ENCODE measurements around the gene CFAP69.
A peak's percentile ranks its signal among the peaks of the same experiment; 100 is the strongest.
"Not testable (repeated sequence)": the region's sequence is repeated elsewhere in the genome, so short reads cannot be mapped to it uniquely, and the experiment has no call there.

The CFAP69 gene

DNA sequence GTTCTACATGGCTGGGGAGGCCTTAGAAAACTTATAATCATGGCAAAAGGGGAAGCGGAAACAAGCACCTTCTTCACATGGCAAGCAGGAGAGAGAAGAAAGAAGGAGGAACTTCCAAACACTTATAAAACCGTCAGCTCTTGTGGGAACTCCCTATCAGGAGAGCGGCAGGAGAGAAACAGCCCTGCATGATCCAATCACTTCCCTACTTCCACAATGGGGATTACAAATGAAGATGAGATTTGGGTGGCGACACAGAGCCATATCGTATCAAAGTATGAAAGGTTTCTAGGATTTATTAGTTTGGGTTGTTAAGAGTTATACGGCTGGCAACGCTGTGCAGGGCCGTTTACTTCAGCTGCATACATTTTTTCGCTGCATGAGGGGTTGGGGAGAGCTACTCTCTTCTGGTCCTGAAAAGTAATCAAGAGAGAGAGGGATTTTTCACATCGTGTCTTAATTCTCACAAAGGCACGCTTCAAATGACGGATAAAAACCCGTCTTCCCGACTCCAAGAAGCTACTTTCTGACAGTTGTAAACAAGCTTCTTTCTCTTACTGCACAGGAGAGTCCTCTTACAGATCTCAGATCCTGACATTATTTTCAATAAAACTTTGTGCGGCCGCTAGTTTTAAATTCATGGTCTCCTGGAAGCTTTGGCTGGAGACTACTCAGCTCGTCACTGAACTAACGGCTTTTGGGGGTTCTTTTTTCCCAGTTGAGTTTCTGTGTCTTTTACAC is 100.8 kb downstream of the CFAP69 start:
- Histone ChIP-seq H3K4me3 (ENCODE audit: low read depth, low read length) (peak overlapping the region; percentile 96), H3K27me3 (ENCODE audit: insufficient read depth, low read length) (no peaks in the 10 kb centered on the region), H3K36me3 (ENCODE audit: insufficient read depth, low read length) (peaks cover 9% of the 10 kb centered on the region; the same call in 1 of the 2 replicates), H2AFZ (ENCODE audit: low read length, unreplicated experiment) (peak overlapping the region; percentile 93), H3K79me2 (ENCODE audit: control insufficient read depth, insufficient read depth, low read length, unreplicated experiment) (peaks cover 39% of the 10 kb centered on the region), H3K4me1 (ENCODE audit: control insufficient read depth, insufficient read depth, low read length, unreplicated experiment) (peaks cover 13% of the 10 kb centered on the region), H3K27ac (ENCODE audit: low read depth, low read length) (peak overlapping the region; percentile 26)

DNA sequence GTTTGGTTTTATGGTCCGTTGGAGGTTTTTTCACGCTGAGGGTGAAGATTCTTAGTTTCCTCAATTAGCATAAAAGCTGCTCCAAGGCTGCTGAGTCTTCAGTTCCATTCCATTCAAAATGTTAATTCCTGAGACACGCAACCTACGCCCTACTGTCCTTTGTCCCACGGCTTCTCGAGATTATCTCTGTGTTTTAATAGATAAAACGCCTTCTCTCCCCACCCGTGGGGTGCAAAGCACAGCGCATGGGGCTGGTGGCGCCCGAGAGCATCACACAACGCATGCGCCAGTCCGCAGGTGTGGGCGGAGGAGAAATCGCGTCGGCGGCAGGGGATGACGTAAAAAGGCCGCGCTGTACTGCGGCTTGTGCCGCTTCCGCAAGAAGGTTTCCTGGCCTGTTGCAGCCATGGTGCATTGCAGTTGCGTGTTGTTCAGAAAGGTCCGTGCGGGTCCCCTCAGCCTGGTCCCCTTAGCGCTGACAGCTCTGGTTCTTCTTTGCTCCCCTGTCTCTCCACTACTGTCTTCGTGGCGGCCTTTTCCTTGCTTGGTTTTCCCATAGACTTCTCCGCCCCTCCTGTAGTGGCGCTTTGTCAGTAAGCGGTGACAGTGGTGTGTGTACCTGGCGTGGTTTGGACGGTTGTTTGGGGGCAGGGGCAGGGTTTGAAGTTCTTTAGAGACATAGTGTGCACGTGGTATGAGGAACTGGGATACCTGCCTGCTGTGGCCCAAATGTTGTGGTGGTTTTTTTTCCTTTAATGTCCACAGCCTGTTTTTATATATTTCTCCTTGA is 101.6 kb downstream of the CFAP69 start, which contains the start of gene GTPBP10:
Gene GTPBP10, plus strand, starts transcription at position 381 of the 790 bp plus-strand sequence. Its CDS starts 26 bp downstream, at position 407.
- H3K27me3 ChIP-seq (ENCODE audit: insufficient read depth, low read length), result no peaks in the 10 kb centered on the region
- peak within 1 kb of the TSS; percentile 100 for H2AFZ ChIP-seq (ENCODE audit: low read length, unreplicated experiment)
- peaks cover 43% of the 10 kb centered on the region for H3K79me2 ChIP-seq (ENCODE audit: control insufficient read depth, insufficient read depth, low read length, unreplicated experiment)
- peak within 1 kb of the TSS; percentile 96 for H3K4me3 ChIP-seq (ENCODE audit: low read depth, low read length)
- H3K36me3 ChIP-seq (ENCODE audit: insufficient read depth, low read length), result peaks cover 9% of the 10 kb centered on the region; the same call in 1 of the 2 replicates
- peak within 1 kb of the TSS; percentile 33 for H3K27ac ChIP-seq (ENCODE audit: low read depth, low read length)
- H3K4me1 ChIP-seq (ENCODE audit: control insufficient read depth, insufficient read depth, low read length, unreplicated experiment), result peaks cover 13% of the 10 kb centered on the region

DNA sequence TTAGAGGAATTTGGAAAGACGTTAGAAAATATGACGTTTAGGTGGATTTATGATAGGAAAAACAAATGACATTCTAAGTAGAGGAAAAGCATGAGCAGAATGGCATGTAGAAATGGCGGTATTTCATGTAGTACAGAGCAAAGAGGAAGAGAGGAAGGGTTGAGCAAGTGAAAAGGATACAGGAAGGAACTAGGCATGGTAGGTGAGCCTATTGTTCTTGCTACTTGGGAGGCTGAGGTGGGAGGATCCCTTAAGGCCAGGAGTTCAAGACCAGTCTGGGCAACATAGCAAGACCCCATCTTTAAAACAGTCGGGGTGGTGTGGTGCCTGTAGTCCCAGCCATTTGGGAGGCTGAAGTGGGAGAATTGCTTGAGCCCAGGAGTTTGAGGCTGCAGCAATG is 102.8 kb downstream of the CFAP69 start:
- no peak overlapping the region for H3K27ac ChIP-seq (ENCODE audit: low read depth, low read length)
- peaks cover 13% of the 10 kb centered on the region for H3K36me3 ChIP-seq (ENCODE audit: insufficient read depth, low read length)
- H3K27me3 ChIP-seq (ENCODE audit: insufficient read depth, low read length), result no peaks in the 10 kb centered on the region
- H3K79me2 ChIP-seq (ENCODE audit: control insufficient read depth, insufficient read depth, low read length, unreplicated experiment), result peaks cover 52% of the 10 kb centered on the region
- H3K4me1 ChIP-seq (ENCODE audit: control insufficient read depth, insufficient read depth, low read length, unreplicated experiment), result peaks cover 13% of the 10 kb centered on the region
- no peak overlapping the region for H2AFZ ChIP-seq (ENCODE audit: low read length, unreplicated experiment)
- H3K4me3 ChIP-seq (ENCODE audit: low read depth, low read length), result peak overlapping the region; percentile 96

DNA sequence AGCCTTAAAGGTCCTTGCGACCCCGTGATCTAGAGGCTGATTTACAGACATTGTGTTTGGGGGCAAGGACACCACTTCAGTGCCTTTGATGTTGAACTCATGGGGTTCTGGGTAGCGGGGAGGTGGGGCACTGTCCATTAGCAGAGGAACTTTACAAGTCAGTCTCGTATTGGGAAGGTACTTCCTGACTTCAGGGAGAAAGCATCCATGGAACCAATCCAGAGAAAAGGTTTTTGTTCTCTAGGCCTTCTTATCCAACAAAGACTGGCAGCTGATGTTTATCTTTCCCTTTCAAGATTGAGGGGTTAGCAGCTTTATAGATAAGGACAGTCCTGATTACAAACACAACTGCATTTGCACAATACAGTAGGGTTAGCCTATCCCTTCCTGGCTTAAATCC is 104.3 kb downstream of the CFAP69 start:
- Histone ChIP-seq H3K27ac (ENCODE audit: low read depth, low read length) (no peak overlapping the region), H3K4me1 (ENCODE audit: control insufficient read depth, insufficient read depth, low read length, unreplicated experiment) (peaks cover 13% of the 10 kb centered on the region), H3K36me3 (ENCODE audit: insufficient read depth, low read length) (peaks cover 28% of the 10 kb centered on the region), H3K27me3 (ENCODE audit: insufficient read depth, low read length) (no peaks in the 10 kb centered on the region), H3K79me2 (ENCODE audit: control insufficient read depth, insufficient read depth, low read length, unreplicated experiment) (peaks cover 57% of the 10 kb centered on the region), H3K4me3 (ENCODE audit: low read depth, low read length) (no peak overlapping the region), H2AFZ (ENCODE audit: low read length, unreplicated experiment) (no peak overlapping the region)

DNA sequence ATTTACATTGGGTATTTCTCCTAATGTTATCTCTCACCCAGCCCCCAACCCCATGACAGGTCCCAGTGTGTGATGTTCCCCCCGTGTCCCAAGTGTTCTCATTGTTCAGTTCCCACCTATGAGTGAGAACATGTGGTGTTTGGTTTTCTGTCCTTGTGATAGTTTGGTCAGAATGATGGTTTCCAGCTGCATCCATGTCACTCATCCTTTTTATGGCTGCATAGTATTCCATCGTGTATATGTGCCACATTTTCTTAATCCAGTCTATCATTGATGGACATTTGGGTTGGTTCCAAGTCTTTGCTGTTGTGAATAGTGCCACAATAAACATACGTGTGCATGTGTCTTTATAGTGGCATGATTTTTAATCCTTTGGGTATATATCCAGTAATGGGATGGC is 105.1 kb downstream of the CFAP69 start:
- not testable (repeated sequence) for H3K4me3 ChIP-seq (ENCODE audit: low read depth, low read length); H3K27me3 ChIP-seq (ENCODE audit: insufficient read depth, low read length); H3K27ac ChIP-seq (ENCODE audit: low read depth, low read length); H2AFZ ChIP-seq (ENCODE audit: low read length, unreplicated experiment)
- Histone ChIP-seq H3K79me2 (ENCODE audit: control insufficient read depth, insufficient read depth, low read length, unreplicated experiment) (peaks cover 57% of the 10 kb centered on the region), H3K4me1 (ENCODE audit: control insufficient read depth, insufficient read depth, low read length, unreplicated experiment) (peaks cover 13% of the 10 kb centered on the region), H3K36me3 (ENCODE audit: insufficient read depth, low read length) (peaks cover 35% of the 10 kb centered on the region)

DNA sequence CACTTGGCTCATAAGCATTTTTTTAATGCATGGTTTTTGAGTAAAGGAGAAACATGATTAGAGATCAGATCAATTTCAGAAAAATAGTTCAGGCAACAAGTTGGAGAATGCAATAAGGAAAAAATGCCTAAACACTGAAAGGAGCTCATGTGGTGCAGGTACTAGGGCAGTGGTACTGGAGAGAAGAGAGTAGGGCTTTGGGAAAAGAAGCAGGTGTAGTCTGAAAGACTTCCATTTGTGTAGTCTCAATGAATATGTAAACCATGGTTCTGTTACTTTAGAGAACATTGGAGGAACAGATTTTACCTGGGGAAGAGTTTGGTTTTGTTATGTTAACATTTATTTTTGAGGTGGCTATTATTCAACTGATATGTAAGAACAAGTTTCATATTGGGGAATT is 107.0 kb downstream of the CFAP69 start:
- peaks cover 8% of the 10 kb centered on the region for H3K4me1 ChIP-seq (ENCODE audit: control insufficient read depth, insufficient read depth, low read length, unreplicated experiment)
- no peak overlapping the region for H2AFZ ChIP-seq (ENCODE audit: low read length, unreplicated experiment)
- no peaks in the 10 kb centered on the region for H3K27me3 ChIP-seq (ENCODE audit: insufficient read depth, low read length)
- H3K4me3 ChIP-seq (ENCODE audit: low read depth, low read length), result no peak overlapping the region
- peaks cover 53% of the 10 kb centered on the region for H3K79me2 ChIP-seq (ENCODE audit: control insufficient read depth, insufficient read depth, low read length, unreplicated experiment)
- peaks cover 55% of the 10 kb centered on the region for H3K36me3 ChIP-seq (ENCODE audit: insufficient read depth, low read length)
- H3K27ac ChIP-seq (ENCODE audit: low read depth, low read length), result no peak overlapping the region

Data from ACC112 (cell line).